RWPE1 (cell line): ENCODE data around the gene ATF6B.
"Not testable (repeated sequence)": the region's sequence is repeated elsewhere in the genome, so short reads cannot be mapped to it uniquely, and the experiment has no call there.

Source experiments
- CTCF ChIA-PET: fragments of 350-600 bp; sonication (Branson Sonifier 250); formaldehyde crosslinking; extraction: SDS; loops from one replicate; lab custom pipeline; 2021; lab: Yijun Ruan, JAX
- POLR2A ChIA-PET: fragments of 400-600 bp; formaldehyde crosslinking; extraction: SDS; loops from one replicate; lab custom pipeline; 2020; ENCODE audit warnings: antibody characterized with exemption; ENCODE audit not compliant: low non-redundant PET; lab: Yijun Ruan, JAX
- DNase-seq: peaks from one replicate; pipeline ENCODE4 v3.0.0; 2012; ENCODE audit warnings: low spot score
- H3K27ac ChIP-seq: fragments of 450-650 bp; 2 replicates; pipeline ENCODE4 v1.5.1; 2017
- TF ChIP-seq, protein P1 (sequence below): fragments of 450-650 bp; conservative IDR thresholded peaks from 2 replicates; pipeline ENCODE4 v1.5.1; 2017; ENCODE audit warnings: low read depth, mild to moderate bottlenecking

ATF6B gene

DNA sequence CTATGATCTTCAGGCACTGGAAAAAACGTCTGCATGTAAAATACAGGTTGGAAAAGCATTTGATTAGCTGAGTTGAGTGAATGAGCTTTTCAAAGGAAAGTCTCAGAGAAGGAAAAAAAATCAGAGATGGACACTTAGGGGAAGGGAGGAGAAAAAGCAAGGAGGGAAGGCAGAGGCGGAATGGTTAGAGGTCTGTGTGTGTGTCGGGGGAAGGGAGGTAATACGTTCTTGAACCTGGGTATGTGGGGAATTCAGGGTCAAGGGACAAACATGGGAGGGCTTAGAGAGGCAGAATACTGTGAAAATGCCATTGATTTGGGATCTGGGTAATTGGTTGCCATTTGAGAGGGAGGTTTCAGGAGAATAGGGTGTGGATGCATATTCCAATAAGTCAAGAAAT is 18.6 kb upstream of the ATF6B start:
- TF ChIP-seq, protein P1, sequence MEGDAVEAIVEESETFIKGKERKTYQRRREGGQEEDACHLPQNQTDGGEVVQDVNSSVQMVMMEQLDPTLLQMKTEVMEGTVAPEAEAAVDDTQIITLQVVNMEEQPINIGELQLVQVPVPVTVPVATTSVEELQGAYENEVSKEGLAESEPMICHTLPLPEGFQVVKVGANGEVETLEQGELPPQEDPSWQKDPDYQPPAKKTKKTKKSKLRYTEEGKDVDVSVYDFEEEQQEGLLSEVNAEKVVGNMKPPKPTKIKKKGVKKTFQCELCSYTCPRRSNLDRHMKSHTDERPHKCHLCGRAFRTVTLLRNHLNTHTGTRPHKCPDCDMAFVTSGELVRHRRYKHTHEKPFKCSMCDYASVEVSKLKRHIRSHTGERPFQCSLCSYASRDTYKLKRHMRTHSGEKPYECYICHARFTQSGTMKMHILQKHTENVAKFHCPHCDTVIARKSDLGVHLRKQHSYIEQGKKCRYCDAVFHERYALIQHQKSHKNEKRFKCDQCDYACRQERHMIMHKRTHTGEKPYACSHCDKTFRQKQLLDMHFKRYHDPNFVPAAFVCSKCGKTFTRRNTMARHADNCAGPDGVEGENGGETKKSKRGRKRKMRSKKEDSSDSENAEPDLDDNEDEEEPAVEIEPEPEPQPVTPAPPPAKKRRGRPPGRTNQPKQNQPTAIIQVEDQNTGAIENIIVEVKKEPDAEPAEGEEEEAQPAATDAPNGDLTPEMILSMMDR: no peak
- POLR2A ChIA-PET: no interaction called here
- no peak for DNase-seq
- no peak overlapping the region for H3K27ac ChIP-seq
- CTCF ChIA-PET: interaction anchor here (0.6 to 1.7 kb wide), 2 partner anchors 17 to 28 kb away, joined by 4 to 6 read pairs; no protein-coding TSS in a partner anchor

DNA sequence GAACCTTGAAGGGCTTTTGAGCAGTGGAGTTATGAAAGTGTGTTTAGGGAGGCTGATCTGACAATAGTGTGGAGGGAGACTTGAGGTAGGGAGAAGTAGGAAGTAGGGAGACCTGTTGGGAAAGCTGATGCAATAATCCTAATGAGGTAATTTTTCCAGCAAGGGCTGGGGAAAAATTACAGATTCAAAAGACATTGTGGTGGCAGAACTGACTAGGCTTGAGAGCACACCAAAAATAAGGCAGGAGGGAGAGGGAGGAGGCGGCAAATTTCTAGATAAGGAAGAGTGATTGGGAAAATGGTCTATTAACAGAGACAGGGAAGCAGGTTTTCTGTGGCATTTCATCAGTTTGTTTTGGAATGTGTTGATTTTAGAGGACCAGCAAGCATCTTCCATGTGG is 18.2 kb upstream of the ATF6B start:
- H3K27ac ChIP-seq: no peak overlapping the region
- ChIA-PET POLR2A (no interaction called here), CTCF (interaction anchor here (0.6 to 1.7 kb wide), 2 partner anchors 17 to 27 kb away, joined by 4 to 6 read pairs; no protein-coding TSS in a partner anchor)
- TF ChIP-seq, protein P1: no peak
- no peak for DNase-seq

DNA sequence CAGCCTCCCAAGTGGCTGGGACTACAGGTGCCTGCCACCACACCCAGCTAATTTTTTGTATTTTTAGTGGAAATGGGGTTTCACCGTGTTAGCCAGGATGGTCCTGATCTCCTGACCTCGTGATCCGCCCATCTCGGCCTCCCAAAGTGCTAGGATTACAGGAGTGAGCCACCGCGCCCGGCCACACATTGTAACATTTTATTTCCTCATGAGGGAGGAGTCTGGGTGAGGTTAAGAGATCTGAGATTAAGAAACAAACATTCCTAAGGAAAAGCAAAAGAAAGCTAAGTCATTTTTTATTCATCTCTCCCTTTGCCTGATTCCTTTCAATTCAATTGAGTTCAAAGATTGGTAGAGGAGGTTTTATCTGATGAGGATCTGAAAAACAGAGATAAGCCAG is 16.2 kb upstream of the ATF6B start:
- POLR2A ChIA-PET, DNase-seq, CTCF ChIA-PET, H3K27ac ChIP-seq: not testable (repeated sequence)

DNA sequence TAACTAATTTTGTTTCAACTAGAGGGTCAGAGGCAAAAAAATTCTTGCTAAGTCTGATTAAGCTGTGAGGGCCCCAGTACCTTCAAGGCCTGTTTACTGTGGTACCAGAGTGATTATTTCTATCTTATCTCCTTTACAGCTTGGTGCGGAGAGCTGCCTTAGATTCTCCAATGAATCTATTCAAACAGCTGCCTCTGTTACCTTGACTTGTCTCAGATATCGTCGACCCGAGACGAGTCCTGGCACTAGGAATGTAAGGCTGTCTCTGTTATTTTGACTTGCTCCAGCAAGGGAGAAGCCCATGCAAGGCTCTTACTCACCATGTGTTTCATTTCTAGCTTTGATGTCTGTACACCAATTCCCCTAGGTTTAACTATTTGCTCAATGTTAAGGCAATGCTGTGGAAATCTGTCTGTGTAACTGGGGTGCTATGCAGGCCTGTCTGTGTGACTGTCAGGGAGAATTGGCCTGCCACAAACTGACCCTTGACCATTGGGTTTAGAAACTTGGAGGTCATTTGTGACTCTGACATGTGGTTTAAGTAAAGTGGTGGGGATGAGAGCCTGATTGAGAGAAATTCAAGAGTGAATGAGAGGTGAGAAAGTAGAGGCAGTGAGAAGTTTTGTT is 12.5 kb upstream of the ATF6B start:
- DNase-seq: no peak
- TF ChIP-seq, protein P1: no peak

DNA sequence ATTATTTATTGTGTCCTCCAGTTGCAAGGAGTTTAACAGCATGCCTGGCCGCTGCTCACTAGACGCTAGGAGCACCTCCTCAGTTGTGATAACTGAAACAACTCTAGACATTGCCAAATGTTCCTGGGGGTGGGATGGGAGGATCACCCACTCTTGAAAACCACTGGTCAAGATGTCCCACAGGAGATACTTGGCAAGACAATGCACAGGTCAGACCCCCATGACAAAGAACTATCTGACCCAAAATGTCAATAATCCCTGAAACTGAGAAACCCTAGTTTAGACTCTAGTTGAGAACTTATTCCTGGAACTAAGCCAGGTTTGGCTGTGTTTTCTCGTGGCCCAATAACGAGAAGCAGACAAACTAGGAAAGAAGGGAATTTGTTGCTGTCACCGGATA is 11.5 kb upstream of the ATF6B start:
- no peak for DNase-seq
- ChIA-PET CTCF (no interaction called here), POLR2A (no interaction called here)
- TF ChIP-seq, protein P1: no peak
- no peak overlapping the region for H3K27ac ChIP-seq

More for the DNA sequence above, 12.5 kb upstream of the ATF6B start:
- ChIA-PET POLR2A (no interaction called here), CTCF (interaction anchor here (0.9 to 1.1 kb wide), 2 partner anchors 10 to 14 kb away, joined by 3 read pairs; no protein-coding TSS in a partner anchor)
- no peak overlapping the region for H3K27ac ChIP-seq

DNA sequence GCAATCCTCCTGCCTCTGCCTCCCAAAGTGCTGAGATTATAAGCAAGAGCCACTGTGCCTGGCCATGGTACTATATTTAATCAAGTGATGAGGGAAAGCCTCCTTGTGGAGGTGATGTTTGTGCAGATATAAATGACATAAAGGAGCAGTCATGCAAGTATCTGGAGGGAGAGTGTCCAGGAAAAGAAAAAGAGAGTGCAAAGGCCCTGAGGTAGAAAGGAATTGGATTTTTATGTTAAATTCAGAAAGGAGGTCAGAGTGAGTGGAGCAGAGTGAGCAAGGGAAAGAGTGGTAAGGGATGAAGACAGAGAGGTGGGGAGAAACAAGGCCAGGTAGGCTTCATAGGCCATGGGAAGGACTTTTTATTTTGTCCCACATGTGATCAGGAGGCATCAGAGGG is 9.4 kb upstream of the ATF6B start:
- no peak for DNase-seq
- CTCF ChIA-PET: no interaction called here

DNA sequence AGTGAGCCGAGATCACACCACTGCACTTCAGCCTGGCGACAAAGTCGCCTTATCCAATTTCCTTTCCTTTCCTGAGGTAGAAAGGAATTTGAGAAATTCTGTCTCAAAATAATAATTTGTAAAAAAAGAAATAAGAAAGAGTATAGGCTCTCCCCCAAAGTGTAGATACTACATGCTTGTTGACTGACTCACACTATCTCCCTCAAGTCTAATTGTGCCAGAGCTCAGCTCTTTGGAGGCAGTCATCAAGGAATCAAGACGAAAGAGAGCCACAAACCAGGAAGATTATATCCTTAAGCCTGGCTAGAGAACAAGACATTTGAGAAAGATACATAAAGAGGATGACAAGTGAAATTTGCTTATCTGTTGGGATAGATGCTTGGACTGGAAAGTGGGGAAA is 5.7 kb upstream of the ATF6B start:
- DNase-seq: no peak
- TF ChIP-seq, protein P1: no peak
- POLR2A ChIA-PET: no interaction called here
- CTCF ChIA-PET: no interaction called here
- H3K27ac ChIP-seq: no peak overlapping the region

More for the DNA sequence above, 9.4 kb upstream of the ATF6B start:
- no peak overlapping the region for H3K27ac ChIP-seq
- TF ChIP-seq, protein P1: no peak
- POLR2A ChIA-PET: no interaction called here
